ENCODE results near the gene MYH6.

DNA sequence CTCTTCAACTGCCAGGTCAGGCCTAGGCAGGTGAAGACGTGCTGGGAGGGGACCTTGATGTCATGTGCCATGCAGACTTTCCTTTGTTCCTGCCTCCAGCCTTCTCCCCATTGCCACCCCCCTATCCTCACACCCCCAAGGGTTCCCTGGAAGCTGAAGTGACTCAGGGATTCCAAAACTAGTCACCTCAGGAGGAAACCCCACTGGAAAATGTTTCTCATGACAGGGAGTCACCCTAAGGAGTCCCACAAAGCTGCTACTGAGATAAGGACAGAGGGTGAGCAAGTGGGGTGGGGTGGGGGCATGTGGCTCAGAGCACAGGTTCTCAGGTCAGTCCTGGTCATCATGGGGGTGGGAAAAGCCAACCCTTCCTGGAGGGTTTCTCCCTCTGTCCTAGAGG lies 37.9 kb downstream of the MYH6 start:
- TF ChIP-seq, protein P1, sequence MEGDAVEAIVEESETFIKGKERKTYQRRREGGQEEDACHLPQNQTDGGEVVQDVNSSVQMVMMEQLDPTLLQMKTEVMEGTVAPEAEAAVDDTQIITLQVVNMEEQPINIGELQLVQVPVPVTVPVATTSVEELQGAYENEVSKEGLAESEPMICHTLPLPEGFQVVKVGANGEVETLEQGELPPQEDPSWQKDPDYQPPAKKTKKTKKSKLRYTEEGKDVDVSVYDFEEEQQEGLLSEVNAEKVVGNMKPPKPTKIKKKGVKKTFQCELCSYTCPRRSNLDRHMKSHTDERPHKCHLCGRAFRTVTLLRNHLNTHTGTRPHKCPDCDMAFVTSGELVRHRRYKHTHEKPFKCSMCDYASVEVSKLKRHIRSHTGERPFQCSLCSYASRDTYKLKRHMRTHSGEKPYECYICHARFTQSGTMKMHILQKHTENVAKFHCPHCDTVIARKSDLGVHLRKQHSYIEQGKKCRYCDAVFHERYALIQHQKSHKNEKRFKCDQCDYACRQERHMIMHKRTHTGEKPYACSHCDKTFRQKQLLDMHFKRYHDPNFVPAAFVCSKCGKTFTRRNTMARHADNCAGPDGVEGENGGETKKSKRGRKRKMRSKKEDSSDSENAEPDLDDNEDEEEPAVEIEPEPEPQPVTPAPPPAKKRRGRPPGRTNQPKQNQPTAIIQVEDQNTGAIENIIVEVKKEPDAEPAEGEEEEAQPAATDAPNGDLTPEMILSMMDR (conservative IDR thresholded peaks at IDR 0.05 in 1 of 2, IDR thresholded peaks at IDR 0.05 in 1 of 2; ENCODE audit: extremely low read depth in 1 of 2, insufficient read depth in 1 of 2, low read depth in 1 of 2, low read length in 2 of 2) = no peak
- TF ChIP-seq EZH2 (IDR thresholded peaks at IDR 0.05; ENCODE audit: borderline replicate concordance, low read length) = no peak
